CD4-positive, alpha-beta T cell (primary cell): Measurements from ENCODE around the gene CDK4. TPM values are rescaled to one million over a fixed set of nuclear protein-coding genes. Genes with fewer than 3 reads are reported as not detected.

Experiments
- ATAC-seq: fragments of 200-7000 bp; cut with Tn5 transposase; one replicate; pipeline ENCODE4 v1.10.0; 2022; ENCODE audit warnings: mild to moderate bottlenecking; ENCODE audit not compliant: poor library complexity
- CTCF ChIA-PET: fragments of 350-600 bp; sonication (Branson Sonifier 250); formaldehyde crosslinking; loops from one replicate; lab custom pipeline; 2021; ENCODE audit warnings: antibody characterized with exemption, inconsistent platforms; lab: Charles Lee
- POLR2A ChIA-PET: fragments of 350-600 bp; sonication (Branson Sonifier 250); formaldehyde crosslinking; loops from one replicate; lab custom pipeline; 2021; ENCODE audit warnings: antibody characterized with exemption, inconsistent platforms; lab: Charles Lee
- DNase-seq, 14 experiments: peaks; one replicate each; pipeline ENCODE4 v3.0.0-alpha.2; 2013 to 2020; ENCODE audit warnings: mixed read lengths in 2 of 14
- H3K27ac ChIP-seq, 2 donors: one replicate each; pipeline versions ENCODE4 v1.5.1 to v1.7.0; 2013; ENCODE audit warnings: low read length in 2 of 2, low read depth in 1 of 2, mild to moderate bottlenecking in 1 of 2
- H3K27me3 ChIP-seq, 2 experiments: 1 replicate in 1 of 2; 2 replicates in 1 of 2; pipeline versions ENCODE4 v1.6.1 to v1.7.0; 2013; ENCODE audit warnings: low read length in 2 of 2, control low read depth in 1 of 2, mild to moderate bottlenecking in 1 of 2, moderate library complexity in 1 of 2; ENCODE audit not compliant: insufficient read depth in 2 of 2, control insufficient read depth in 1 of 2
- H3K36me3 ChIP-seq: one replicate; pipeline ENCODE4 v1.6.1; 2013; ENCODE audit warnings: low read length, control low read depth; ENCODE audit not compliant: insufficient read depth
- H3K4me1 ChIP-seq: one replicate; pipeline ENCODE4 v1.6.1; 2013; ENCODE audit warnings: low read length, control low read depth; ENCODE audit not compliant: insufficient read depth
- H3K4me3 ChIP-seq: one replicate; pipeline ENCODE4 v1.5.1; 2013; ENCODE audit warnings: mild to moderate bottlenecking, low read length, moderate library complexity
- H3K9me3 ChIP-seq, 2 experiments: 1 replicate in 1 of 2; 2 replicates in 1 of 2; pipeline versions ENCODE4 v1.6.1 to v1.7.0; 2013; ENCODE audit warnings: low read length in 2 of 2, mild to moderate bottlenecking in 2 of 2, control low read depth in 1 of 2, moderate library complexity in 1 of 2; ENCODE audit not compliant: control insufficient read depth in 1 of 2, insufficient read depth in 1 of 2
- H3K27ac Mint-ChIP-seq: one replicate; pipeline ENCODE4 v1.8.0; 2020; ENCODE audit warnings: mixed read lengths
- H3K27me3 Mint-ChIP-seq: one replicate; pipeline ENCODE4 v1.8.0; 2021; ENCODE audit warnings: mixed read lengths
- H3K36me3 Mint-ChIP-seq: one replicate; pipeline ENCODE4 v1.8.0; 2021; ENCODE audit warnings: low read depth, mixed read lengths
- H3K4me1 Mint-ChIP-seq: one replicate; pipeline ENCODE4 v1.8.0; 2021; ENCODE audit warnings: low read depth, mixed read lengths
- H3K4me3 Mint-ChIP-seq: one replicate; pipeline ENCODE4 v1.8.0; 2020; ENCODE audit warnings: mild to moderate bottlenecking, mixed read lengths
- H3K9me3 Mint-ChIP-seq: one replicate; pipeline ENCODE4 v1.8.0; 2020; ENCODE audit warnings: mixed read lengths
- intact Hi-C, 2 experiments: fragments of 100-400 bp; cut with DNase I in 1 of 2; cut with micrococcal nuclease in 1 of 2; formaldehyde crosslinking; loops; one replicate each; pipeline versions ENCODE4 v1.15.1 to v1.9.0; 2023 to 2025; cut with DNase I, micrococcal nuclease
- total RNA-seq, 174 experiments: library from RNA in 2 of 174; stranded (reverse) in 2 of 174; gene quantifications; one replicate each; pipeline ENCODE4 v1.2.3 and lab custom pipeline; 2021 to 2026
- TF ChIP-seq, protein P1 (sequence below): fragments of 200-600 bp; IDR thresholded peaks from one replicate; pipeline ENCODE4 v1.8.0; 2022; ENCODE audit warnings: antibody characterized with exemption, mild to moderate bottlenecking

The CDK4 gene
- total RNA-seq, 2 experiments from 2014 or later, result 8.7 to 10.8 TPM

GRCh38 chr12:57727758-57728395 is 24.2 kb downstream of the CDK4 start:
- TF ChIP-seq, protein P1, sequence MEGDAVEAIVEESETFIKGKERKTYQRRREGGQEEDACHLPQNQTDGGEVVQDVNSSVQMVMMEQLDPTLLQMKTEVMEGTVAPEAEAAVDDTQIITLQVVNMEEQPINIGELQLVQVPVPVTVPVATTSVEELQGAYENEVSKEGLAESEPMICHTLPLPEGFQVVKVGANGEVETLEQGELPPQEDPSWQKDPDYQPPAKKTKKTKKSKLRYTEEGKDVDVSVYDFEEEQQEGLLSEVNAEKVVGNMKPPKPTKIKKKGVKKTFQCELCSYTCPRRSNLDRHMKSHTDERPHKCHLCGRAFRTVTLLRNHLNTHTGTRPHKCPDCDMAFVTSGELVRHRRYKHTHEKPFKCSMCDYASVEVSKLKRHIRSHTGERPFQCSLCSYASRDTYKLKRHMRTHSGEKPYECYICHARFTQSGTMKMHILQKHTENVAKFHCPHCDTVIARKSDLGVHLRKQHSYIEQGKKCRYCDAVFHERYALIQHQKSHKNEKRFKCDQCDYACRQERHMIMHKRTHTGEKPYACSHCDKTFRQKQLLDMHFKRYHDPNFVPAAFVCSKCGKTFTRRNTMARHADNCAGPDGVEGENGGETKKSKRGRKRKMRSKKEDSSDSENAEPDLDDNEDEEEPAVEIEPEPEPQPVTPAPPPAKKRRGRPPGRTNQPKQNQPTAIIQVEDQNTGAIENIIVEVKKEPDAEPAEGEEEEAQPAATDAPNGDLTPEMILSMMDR, result no peak
- no peak for ATAC-seq
- intact Hi-C loops, result no loop called here
- H3K36me3 Mint-ChIP-seq, result peaks cover 80% of the 10 kb centered on the region
- no peak overlapping the region for H3K27ac Mint-ChIP-seq
- ChIA-PET CTCF (no interaction called here), POLR2A (no interaction called here)
- DNase-seq, result peak in 2 of 14 experiments; percentile 12 to 27
- Histone ChIP-seq H3K4me3 (no peak overlapping the region), H3K9me3 (peaks cover 0 to 12% of the 10 kb centered on the region in 2 experiments), H3K4me1 (peaks cover 10% of the 10 kb centered on the region), H3K27me3 (no peaks in the 10 kb centered on the region), H3K36me3 (peaks cover 66% of the 10 kb centered on the region), H3K27ac (no peak overlapping the region)
- no peak overlapping the region for H3K4me3 Mint-ChIP-seq
- peaks cover 18% of the 10 kb centered on the region for H3K4me1 Mint-ChIP-seq
- no peaks in the 10 kb centered on the region for H3K27me3 Mint-ChIP-seq
- no peaks in the 10 kb centered on the region for H3K9me3 Mint-ChIP-seq

GRCh38 chr12:57726884-57727757 is 25.0 kb downstream of the CDK4 start:
- H3K4me3 Mint-ChIP-seq, result no peak overlapping the region
- H3K27me3 Mint-ChIP-seq, result no peaks in the 10 kb centered on the region
- H3K4me1 Mint-ChIP-seq, result peaks cover 21% of the 10 kb centered on the region
- POLR2A ChIA-PET, result interaction anchor here (0.9 kb wide), 1 partner anchor 14 kb away, joined by 3 read pairs; no protein-coding TSS in a partner anchor
- peaks cover 73% of the 10 kb centered on the region for H3K36me3 Mint-ChIP-seq
- H3K9me3 ChIP-seq, result peaks cover 0 to 12% of the 10 kb centered on the region in 2 experiments
- H3K27ac ChIP-seq, result no peak overlapping the region
- H3K4me3 ChIP-seq, result no peak overlapping the region
- H3K9me3 Mint-ChIP-seq, result no peaks in the 10 kb centered on the region
- TF ChIP-seq, protein P1, result no peak
- no peaks in the 10 kb centered on the region for H3K27me3 ChIP-seq
- ATAC-seq (no peak), DNase-seq (peak in 2 of 14 experiments; percentile 29 to 31)
- peaks cover 59% of the 10 kb centered on the region for H3K36me3 ChIP-seq
- intact Hi-C loops, result no loop called here
- H3K4me1 ChIP-seq, result peaks cover 10% of the 10 kb centered on the region
- H3K27ac Mint-ChIP-seq, result no peak overlapping the region
- CTCF ChIA-PET, result no interaction called here

DNA sequence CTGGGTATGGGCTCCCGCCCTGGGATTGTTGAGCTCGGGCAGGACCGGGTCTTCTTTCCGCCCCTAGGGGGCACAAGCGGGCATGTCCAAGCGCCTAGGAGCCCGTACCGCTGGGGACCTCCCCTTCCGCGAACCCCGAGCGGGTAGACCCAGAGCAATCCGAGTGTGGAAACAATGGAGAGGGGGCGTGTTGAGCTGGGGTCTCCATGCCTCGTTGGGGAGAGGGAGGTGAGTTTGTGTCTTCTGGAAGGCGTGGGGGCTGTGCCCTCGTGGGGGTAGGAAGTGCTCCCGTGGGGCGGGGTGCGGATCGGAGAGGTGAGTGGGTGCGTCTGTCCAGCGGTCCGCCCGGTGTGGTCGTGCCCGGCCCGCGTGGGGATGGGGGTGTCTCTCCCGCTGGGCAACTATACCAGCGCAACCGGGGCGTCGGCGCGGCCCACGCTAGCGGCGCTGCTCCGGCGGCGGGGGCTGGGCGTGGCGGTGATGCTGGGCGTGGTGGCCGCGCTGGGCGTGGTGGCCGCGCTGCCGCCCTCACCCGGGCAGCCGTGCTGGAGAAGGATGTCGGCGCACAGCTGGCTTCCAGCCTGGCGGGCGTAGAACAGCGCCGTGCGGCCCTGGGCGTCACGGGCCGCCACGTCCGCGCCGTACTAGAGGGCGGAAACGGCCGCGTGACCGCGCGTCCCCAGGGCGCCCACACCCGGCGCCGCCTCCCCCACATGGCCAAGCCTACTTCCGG is 25.8 kb downstream of the CDK4 start:
- CTCF ChIA-PET, result no interaction called here
- ATAC-seq, result no peak

More for the DNA sequence above, 25.8 kb downstream of the CDK4 start:
- POLR2A ChIA-PET, result interaction anchor here (0.9 kb wide), 2 partner anchors 11 to 15 kb away, joined by 3 read pairs; no protein-coding TSS in a partner anchor
- peaks cover 10% of the 10 kb centered on the region for H3K4me1 ChIP-seq
- H3K4me3 ChIP-seq, result no peak overlapping the region
- H3K36me3 ChIP-seq, result peaks cover 51% of the 10 kb centered on the region
- TF ChIP-seq, protein P1, result no peak
- peaks cover 0 to 12% of the 10 kb centered on the region in 2 experiments for H3K9me3 ChIP-seq
- Mint-ChIP-seq H3K36me3 (peaks cover 73% of the 10 kb centered on the region), H3K27ac (peak overlapping the region; percentile 17), H3K4me3 (no peak overlapping the region), H3K27me3 (no peaks in the 10 kb centered on the region), H3K4me1 (peaks cover 21% of the 10 kb centered on the region), H3K9me3 (no peaks in the 10 kb centered on the region)
- H3K27ac ChIP-seq, result no peak overlapping the region
- DNase-seq, result peak in 6 of 14 experiments; percentile 28 to 61 (median 37)
- intact Hi-C loops, result no loop called here
- H3K27me3 ChIP-seq, result no peaks in the 10 kb centered on the region
